HG02763 (cell line): ENCODE data around the gene RSRC1.
"Not testable (repeated sequence)": the region's sequence is repeated elsewhere in the genome, so short reads cannot be mapped to it uniquely, and the experiment has no call there.

ENCODE experiments used
- ATAC-seq: cut with Tn5 transposase; IDR thresholded peaks from one replicate; pipeline ENCODE4 v1.9.1; 2021; ENCODE audit warnings: mild to moderate bottlenecking, moderate library complexity; ENCODE audit not compliant: unreplicated experiment

Gene RSRC1

GRCh38 chr3:158516729-158517128, 406.8 kb downstream of the RSRC1 start:
- not testable (repeated sequence) for ATAC-seq

GRCh38 chr3:158519776-158520175, 409.9 kb downstream of the RSRC1 start:
- no peak for ATAC-seq

- no peak for ATAC-seq
Observed at GRCh38 chr3:158520433-158520832, 410.5 kb downstream of the RSRC1 start.

GRCh38 chr3:158522221-158523136, 412.6 kb downstream of the RSRC1 start:
- no peak for ATAC-seq

- no peak for ATAC-seq
Observed at GRCh38 chr3:158528076-158528674, 418.3 kb downstream of the RSRC1 start.

- no peak for ATAC-seq
Observed at GRCh38 chr3:158531334-158531733, 421.4 kb downstream of the RSRC1 start.

GRCh38 chr3:158532099-158532734, 422.3 kb downstream of the RSRC1 start:
- peak; percentile 51 for ATAC-seq

GRCh38 chr3:158535918-158536317, 426.0 kb downstream of the RSRC1 start:
- ATAC-seq = no peak

GRCh38 chr3:158539414-158540014, 429.6 kb downstream of the RSRC1 start:
- no peak for ATAC-seq

- no peak for ATAC-seq
Observed at GRCh38 chr3:158540066-158540465, 430.2 kb downstream of the RSRC1 start.

- no peak for ATAC-seq
Observed at GRCh38 chr3:158548691-158549090, 438.8 kb downstream of the RSRC1 start.

GRCh38 chr3:158549938-158550337, 440.0 kb downstream of the RSRC1 start:
- not testable (repeated sequence) for ATAC-seq

GRCh38 chr3:158552124-158552523, 442.2 kb downstream of the RSRC1 start:
- no peak for ATAC-seq

- ATAC-seq = no peak
Observed at GRCh38 chr3:158559504-158559903, 449.6 kb downstream of the RSRC1 start.

GRCh38 chr3:158560979-158561378, 451.1 kb downstream of the RSRC1 start:
- ATAC-seq = no peak

GRCh38 chr3:158562674-158563073, 452.8 kb downstream of the RSRC1 start:
- ATAC-seq = no peak

GRCh38 chr3:158563076-158563475, 453.2 kb downstream of the RSRC1 start:
- ATAC-seq = no peak

GRCh38 chr3:158565076-158565475, 455.2 kb downstream of the RSRC1 start:
- ATAC-seq = no peak

GRCh38 chr3:158568784-158569183, 458.9 kb downstream of the RSRC1 start:
- no peak for ATAC-seq

- ATAC-seq = no peak
Observed at GRCh38 chr3:158569794-158570193, 459.9 kb downstream of the RSRC1 start.

GRCh38 chr3:158570999-158571702, 461.3 kb downstream of the RSRC1 start, which contains the start of gene MLF1:
TSS of gene MLF1 (plus strand) at chr3:158571194. CDS start at chr3:158571301, 107 bp downstream.
- ATAC-seq = peak; percentile 98
